GM21390 (cell line): Measurements from ENCODE around the gene NRXN2.
"Not testable (repeated sequence)": the region's sequence is repeated elsewhere in the genome, so short reads cannot be mapped to it uniquely, and the experiment has no call there.

Source experiments
- ATAC-seq: cut with Tn5 transposase; IDR thresholded peaks from one replicate; pipeline ENCODE4 v1.9.1; 2021; ENCODE audit not compliant: unreplicated experiment

NRXN2 gene

DNA sequence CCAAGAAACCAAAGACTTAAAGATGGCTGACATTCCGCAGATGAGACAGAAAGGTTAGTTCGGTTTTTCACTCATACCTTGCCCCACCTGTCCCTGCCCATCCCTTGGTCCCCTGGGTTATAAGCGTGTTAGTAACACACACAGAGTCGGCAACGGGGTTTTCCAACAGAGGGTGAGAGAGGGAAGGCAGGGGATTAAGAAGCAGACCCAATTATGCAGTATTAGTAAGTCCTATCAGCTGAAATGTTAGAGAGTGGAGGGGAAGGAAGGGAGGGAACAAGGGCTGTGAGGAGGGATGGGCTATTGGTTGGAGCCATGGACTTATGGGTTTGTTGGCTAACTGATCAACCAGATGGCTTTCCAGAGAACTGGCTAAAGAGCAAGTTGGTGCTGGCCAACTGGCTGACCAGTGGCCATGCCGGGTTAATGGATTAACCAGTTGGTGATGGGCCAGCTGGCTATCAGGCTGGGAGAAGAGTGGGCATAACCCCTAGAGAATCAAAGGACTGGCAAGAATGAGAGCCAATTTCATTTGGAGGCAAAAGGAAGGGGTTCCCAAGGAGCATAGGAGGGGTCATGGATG, 45.5 kb downstream of the NRXN2 start:
- no peak for ATAC-seq

DNA sequence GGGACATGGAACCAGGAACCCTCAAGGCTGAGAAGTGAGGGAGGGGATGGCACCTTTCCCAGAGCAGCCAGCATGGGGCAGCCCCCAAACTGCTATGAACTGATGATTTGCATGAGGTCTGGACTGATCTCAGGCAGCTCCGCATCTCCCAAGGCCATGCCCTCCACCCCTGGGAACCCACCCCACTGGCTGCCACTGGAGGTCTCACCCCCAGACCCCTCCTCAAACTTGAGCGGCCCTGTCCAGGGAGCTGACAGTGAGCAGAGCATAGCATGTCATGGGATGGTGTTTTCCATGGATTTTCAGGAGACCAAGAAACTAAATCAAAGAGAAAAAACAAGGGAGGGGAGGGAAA, 46.8 kb downstream of the NRXN2 start:
- ATAC-seq: no peak

DNA sequence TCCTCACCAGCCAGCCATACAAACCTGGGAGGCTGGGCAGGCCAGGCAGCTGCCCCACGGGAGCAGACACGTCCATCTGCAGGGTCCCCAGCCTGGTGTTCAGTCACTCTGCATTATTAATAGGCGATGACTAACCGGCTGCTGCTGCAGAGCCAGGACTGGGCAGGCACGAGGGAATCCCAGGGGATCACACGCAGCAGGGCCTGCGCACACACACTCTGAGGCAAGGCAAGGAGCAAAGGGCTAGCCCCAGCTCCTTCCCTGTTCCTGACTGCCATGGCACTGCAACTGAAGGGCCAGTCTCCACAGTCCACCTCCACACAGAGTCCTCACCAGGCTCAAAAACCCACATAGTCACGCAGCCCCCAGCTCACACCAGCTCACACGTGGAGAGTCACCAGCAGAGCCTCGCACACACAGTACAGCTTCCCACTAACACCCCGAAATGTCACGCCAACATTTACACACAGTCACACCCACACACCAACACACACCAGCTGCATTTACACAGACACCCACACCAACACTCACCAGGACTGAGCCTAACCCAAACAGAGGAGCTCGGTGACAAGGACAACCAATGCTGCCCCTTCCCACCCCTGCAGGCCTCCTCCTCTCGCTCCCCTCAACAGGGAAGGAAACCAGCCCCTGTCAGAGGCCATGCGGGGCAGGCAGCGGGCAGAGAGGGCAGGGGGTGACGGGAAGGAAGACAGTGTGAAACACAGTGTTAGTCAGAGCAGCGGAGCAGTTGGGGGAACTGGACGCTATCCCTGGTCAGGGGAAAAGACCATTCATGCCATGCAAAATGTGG, 47.3 kb downstream of the NRXN2 start:
- no peak for ATAC-seq

DNA sequence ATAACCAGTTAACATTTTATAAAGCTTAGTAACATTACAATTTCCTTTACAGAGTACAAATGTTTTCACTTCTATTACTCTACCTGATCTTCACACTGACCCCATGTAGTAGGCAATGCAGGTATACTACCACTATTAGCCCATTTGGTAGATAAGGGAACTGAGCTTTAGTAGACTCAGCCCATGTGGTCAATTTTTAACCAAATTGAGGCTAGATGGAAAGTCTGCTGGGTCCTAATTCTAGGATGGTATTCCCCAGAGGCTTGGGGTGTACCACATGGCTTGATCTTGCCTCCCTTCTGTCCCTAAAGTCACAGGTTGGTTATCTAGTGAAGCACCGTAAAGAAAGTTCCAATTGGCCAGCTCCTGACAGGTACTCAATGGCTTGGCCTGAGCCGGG, 48.2 kb downstream of the NRXN2 start:
- no peak for ATAC-seq

DNA sequence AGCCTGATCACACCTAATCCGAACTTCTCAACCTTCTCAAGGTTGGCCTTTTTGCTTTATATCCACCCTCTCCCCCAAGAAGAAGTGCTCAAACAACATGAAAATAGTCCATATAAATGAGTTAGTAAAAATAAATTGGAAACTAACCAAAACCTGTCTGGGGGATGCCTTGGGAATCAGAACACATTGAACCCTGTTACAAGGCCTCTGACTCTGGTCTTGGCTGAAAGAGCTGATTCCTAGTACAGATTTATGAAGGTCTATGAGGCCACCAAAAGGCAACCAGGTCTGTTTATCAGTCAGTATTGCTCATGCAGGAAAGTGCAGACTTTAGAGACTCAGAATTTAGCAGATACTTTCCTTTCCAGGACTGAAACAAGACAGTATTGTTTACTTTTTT, 49.7 kb downstream of the NRXN2 start:
- no peak for ATAC-seq

DNA sequence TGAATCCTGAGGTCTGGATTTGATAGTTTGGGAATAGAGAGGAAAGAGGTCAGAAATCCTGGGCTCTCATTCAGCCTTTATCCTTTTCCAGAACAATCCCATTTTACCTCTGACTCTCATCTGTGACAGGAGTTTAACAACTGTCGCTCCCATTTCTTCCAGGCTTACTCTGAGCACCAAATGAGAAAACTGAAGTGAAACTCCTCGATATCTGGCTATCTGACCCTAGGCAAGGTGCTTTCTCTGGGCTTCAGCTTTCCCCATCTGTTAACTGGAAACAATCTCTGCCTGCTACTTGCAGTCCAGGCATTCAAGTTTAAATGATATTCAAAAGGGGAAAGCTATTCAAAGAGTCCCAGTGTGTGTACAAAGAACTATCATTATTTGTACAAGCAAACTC, 50.1 kb downstream of the NRXN2 start:
- no peak for ATAC-seq

DNA sequence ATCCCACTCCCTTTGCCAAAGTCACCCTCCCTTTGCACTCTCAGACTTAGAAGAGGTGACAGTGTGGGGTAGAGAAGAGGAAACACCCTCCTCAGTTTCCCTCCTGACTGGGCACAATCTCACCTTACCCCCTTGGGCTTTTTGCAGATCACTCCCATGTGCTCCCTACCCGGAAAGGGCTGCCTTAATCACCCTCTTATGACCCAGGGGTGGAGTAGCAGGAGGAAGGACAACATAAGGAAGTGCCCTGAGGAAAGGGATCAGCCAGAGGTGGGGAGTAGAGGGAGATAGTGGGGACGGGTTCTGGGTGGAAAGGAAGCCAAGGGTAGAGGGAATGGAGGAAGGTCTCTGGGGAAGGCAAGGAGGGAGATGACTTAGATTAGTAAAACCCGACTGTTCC, 52.0 kb downstream of the NRXN2 start:
- ATAC-seq: no peak

DNA sequence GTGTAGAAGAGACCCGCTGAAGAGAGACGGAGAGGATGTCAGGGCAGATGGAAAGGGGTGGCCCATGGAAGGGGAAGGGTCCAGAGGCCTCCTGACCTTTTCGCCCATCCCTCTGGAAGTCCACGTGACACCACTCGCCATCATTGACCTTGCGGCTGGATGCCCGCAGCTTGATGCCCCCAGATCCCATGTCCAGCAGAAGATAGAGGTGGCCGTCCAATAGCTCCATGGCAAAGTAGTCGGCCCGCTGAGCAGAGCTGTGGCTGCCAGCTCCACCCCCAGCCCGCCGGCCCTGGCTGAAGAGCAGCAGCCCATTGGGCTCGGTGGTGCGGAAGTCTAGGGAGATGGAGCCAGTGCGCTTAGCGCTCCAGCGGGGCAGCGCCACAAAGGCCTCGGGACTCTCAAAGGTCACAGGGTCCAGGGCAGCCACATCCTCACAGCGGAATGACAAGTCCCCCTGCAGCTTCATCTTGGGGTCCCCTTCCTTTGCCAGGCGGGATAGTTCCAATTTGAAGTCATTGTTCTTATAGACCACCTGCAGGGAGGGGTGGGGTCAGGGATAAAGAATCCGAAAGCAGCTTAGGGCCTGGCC, 55.7 kb downstream of the NRXN2 start:
- no peak for ATAC-seq

DNA sequence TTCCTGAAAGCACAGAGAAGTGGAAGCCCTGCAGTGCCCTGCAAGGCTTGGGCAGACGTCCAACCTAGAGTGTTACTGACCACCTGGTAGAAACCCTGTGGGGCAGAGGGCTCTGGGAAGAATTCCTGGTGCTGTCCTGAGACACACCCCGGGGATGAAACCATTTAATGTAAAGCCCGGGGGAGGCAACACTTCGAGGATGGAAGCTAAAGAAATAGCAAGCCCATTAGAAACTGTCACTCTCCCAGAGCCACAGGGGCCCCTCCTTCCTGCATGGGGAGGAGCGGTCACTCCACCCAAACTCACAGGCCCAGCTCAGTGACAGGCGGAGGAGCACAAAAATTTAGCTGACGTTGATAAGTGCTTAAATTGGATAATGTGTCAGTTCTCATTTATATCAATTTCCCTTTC, 57.6 kb downstream of the NRXN2 start:
- no peak for ATAC-seq

DNA sequence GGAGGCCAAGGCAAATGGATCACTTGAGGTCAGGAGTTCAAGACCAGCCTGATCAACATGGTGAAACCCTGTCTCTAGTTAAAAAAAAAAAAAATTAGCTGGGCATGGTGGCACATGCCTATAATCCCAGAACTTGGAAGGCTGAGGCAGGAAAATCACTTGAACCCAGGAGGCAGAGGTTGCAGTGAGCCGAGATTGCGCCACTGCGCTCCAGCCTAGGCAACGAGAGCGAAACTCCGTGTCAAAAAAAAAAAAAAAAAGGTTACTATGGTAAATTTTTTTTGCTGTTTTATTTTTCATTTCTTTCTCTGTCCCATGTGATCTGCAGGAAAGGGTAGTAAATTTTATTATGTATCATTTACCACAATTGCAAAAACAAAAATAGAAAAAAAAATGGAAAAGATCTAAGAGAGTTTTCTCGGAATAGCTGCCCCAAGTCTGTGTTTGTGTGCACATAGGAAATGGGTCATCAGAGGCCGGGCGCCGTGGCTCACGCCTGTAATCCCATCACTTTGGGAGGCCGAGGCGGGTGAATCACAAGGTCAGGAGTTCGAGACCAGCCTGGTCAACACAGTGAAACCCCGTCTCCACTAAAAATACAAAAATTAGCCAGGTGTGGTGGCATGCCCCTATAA, 58.6 kb downstream of the NRXN2 start:
- not testable (repeated sequence) for ATAC-seq

DNA sequence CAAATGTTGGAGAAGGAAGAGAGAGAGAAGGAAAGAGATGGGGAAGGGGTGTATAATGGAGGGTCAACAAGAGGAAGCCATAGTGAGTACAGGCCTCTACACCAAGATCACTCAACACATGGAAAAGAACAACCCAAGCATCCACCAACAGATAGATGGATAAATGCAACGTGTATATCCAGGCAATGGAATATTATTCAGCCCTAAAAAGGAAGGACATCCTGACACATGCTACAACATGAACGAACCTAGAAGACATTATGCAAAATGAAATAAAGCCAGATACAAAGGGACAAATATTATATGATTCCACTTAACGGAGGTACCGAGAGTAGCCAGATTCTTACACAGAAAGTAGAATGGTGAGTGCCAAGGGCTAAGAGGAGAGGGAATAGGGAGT, 59.3 kb downstream of the NRXN2 start:
- no peak for ATAC-seq

DNA sequence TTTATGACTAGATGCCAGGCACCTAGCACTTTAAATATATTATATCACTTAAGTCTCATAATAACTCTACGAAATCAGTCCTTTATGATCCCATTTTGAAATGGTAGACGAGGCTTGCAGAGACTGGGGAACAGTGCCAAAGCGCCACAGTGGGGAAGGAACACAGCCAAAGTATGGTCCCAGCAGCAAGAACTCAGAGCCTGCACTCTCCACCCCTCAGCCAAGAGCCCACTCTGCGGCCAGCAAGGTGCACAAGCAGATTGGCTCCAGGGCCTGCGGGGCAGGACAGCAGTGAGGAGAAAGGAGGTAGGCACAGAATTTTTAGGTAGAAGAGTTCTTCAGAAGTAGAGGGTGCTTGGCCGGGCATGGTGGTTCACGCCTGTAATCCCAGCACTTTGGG, 61.4 kb downstream of the NRXN2 start:
- ATAC-seq: no peak

DNA sequence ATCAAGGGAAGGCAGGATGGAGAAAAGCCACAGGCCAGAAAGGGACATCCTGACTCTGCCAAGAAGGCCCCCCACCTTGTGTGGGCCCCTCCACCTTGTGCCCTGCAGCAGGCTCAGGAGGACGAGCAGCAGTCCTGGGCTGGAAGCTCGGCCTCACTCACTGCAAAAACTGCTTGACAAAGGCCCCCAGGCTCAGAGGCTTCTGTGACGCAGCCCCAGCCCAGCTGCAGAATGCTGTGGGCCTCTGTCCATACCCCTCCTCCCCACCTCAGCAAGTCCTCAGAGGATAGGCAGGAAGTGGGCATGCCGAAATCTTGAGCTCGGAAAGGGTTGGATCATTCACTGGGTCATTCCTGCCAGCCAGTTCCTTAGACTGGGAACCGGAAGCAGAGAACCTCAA, 61.9 kb downstream of the NRXN2 start:
- no peak for ATAC-seq

DNA sequence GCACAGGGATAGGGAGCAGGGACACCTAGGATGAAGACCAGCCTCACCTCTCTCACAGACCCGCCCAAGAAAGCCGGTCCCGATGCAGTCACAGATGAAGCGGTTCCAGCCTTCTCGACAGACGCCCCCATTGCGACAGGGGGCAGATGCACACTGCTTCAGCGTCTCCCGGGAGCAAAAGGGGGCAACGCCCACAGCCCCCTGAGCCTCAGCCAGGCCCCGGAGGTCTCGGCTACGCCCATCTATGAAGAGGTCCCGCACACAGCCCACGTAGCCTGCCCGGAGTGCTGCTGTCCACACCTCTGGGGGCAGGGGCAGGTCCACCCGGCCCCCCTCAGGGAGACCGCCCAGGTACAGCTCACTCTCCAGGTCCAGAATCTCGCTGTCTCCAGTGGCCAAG, 62.3 kb downstream of the NRXN2 start:
- ATAC-seq: no peak

DNA sequence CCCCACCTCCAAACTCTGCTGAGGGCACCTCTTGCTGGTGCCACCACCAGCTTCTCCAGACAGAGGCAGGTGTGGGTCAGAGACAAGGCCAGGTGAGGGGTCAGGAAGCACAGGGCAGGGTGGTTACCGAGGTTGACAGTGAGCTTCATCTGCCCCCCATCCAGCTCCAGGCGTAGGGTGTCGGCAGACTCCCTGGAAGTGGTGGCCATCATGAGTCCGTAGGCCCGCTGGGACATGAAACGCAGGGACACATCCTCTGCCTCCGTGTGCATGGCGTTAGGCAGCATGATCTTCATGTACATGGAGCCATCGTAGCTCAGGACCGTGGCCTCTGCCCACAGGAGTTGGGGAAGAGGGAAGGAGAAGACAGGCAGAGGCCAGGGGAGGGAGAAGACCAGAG, 62.8 kb downstream of the NRXN2 start:
- no peak for ATAC-seq

DNA sequence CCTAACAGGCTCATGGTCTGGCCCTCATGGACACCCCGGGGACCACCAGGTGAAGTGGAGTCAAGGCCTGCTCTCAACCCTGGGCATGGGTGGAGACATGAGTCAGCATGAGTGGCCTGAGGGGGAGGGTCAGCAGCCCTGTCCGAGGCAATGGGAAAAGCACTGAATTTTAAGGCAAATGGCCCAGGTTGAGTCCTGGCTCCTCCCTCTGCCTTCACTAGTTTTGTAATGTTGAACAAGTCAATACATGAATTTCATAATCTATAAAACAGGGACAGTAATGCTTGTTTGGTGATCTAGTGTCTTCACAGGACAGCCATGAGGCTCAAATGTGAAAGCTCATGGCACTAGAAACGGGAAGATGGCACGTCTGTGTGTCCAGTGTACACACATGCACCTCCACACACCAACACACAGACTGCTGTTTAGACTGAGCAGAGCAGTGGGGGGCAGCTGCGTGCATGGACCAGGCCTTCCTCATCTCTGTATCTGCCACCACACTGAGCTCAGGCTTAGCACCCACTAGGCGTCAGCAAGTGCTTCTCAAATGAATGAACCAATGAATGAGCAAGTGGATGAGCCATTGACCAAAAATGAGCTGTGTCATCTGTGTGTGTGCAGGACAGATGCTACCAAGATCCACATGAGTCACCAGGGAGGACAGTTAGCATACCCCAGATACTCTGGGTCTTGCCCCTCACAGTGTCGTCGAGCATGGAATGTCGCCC, 63.4 kb downstream of the NRXN2 start:
- no peak for ATAC-seq

DNA sequence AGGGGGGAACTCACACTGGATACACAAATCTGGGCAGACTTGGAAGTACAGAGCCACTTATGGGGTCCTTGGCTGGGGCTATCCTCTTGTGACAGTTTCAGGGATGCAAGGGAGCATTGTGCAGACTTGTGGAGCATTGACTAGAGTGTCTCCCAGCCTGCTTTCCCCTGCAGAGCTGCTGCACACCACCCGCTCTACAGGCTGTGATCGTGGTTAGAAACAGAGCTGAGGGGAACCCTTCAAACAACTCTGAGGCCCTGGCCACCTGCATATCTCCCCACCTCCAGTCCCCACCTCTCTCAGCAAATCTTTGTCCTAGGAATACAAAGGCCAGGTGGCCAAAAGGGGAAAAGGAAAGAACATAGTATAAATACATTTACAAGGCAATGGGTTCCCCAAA, 64.7 kb downstream of the NRXN2 start:
- no peak for ATAC-seq

DNA sequence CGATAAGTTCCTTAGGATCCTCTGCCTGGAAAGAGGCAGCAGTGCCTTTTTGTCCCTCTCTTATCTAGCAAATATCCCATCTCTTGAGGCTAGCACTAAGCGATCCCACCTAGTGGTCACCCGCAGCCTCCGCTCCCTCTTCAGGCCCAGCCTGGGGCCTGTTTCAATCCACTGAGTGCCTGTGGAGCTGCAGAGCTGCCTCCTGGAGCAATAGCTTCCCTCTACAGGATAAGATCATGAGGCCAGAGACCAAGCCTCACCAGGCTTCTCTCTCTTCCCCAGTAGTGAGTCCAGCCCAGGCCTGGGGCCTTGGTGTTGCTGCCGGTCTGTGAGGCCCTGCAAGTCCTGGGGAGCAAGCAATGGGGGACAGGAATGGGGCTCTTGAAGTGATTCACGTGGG, 66.1 kb downstream of the NRXN2 start:
- no peak for ATAC-seq

DNA sequence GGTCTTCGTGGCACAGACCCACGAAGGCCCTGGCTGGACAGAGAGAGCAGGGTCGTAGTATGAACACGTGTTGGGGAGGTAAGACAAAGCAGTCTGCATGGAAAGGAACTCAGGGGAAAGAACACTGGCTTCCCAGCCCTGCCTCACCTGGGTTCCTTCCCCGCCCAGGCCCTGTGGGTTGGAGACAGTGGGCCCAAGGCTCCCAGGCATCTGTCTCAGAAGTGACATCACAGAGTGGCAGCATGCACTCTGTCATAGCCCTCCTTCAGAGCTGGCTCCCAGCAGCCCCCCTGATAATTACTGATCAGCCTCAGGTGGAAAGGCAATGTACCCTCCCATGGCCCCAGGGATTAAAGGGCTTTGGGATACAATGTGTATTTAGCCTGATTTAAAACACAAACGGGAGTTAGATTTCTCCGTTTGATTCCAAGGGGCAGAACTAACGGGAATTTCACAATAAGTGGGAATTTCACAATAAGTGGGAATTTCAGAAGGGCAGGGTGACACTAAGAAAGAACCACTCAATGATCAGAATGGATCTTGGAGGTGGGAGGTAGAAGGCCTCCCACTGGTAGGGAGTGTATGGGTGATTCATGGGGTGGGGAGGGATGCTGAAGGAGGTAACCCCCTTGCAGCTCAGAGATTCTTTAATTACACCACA, 66.9 kb downstream of the NRXN2 start:
- ATAC-seq: no peak

DNA sequence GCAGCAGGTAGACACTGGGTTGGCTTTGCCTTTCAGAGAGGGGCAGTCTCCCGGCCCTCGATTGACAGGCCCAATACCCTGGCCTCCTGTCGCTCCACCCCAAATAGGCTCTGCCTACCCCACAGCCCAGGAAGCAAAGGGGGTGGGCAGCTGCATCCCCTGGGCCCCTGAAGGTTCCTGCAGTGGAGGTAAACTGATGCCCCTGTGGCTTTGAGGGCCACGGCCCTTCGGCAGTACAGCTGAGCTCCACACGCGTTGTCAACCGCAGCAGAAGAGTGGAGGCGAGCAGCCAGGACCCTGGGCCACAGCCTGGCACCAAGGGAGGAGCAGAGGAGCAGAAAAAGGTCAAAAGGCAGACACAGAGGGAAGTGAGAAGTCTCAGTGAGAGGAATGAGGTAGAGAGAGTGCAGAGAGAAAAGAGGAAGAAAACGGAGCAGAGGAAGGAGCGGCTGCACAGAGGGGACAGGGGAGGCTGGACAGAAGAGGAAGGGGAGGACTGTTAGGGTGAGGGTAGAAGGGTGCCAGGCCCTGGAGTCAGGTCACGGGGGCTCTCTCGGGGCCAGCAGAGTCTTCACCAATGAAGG, 67.9 kb downstream of the NRXN2 start:
- no peak for ATAC-seq

DNA sequence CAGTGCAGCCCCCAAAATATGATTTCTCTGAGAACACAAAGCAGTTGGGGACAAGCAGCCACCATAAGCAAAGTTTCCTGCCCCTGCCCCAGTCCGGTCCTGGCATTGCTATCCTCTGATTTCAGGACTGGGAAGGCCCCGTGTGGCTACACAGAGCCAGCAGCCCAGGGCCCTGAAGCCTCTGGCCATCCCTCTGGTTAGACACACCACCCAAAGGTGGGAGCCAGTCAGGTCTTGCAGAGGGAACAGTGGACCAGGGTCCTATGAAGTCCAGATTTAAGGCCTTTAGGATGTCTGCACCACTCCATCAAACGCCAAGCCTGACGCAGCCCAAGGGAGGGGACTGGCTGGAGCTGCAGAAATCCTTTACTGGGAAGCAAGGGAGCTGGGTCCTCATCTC, 68.6 kb downstream of the NRXN2 start:
- no peak for ATAC-seq
